Right kidney (tissue), 9 donors: ENCODE data around the gene BCKDHB.
A peak's percentile ranks its signal among the peaks of the same experiment; 100 is the strongest.
"Not testable (repeated sequence)": the region's sequence is repeated elsewhere in the genome, so short reads cannot be mapped to it uniquely, and the experiment has no call there.

Experiments used
- DNase-seq: peaks from one replicate; pipeline ENCODE4 v3.0.0-alpha.2; 2016
- long read RNA-seq, 8 donors: transcript quantifications; one replicate each; lab custom pipeline, GENCODE V29; 2026

BCKDHB gene
- long read RNA-seq, donor 1, transcript BCKDHB-202 (11 exons, 1,514 nt), result major isoform, 5 of 24 reads
- long read RNA-seq, donor 1, partial matches to known transcripts, result 16 of 24 reads
- long read RNA-seq, donor 1, other reads (novel, unspliced or antisense), result 0 of 24 reads
- long read RNA-seq, donor 2, partial matches to known transcripts, result 0 of 8 reads
- long read RNA-seq, donor 2, other reads (novel, unspliced or antisense), result 0 of 8 reads
- long read RNA-seq, donor 3, transcript BCKDHB-202 (11 exons, 1,514 nt), result major isoform, 5 of 9 reads
- long read RNA-seq, donor 3, partial matches to known transcripts, result 0 of 9 reads
- long read RNA-seq, donor 3, other reads (novel, unspliced or antisense), result 0 of 9 reads
- long read RNA-seq, donor 4, transcript BCKDHB-202 (11 exons, 1,514 nt), result major isoform, 8 of 10 reads
- long read RNA-seq, donor 4, partial matches to known transcripts, result 0 of 10 reads
- long read RNA-seq, donor 4, other reads (novel, unspliced or antisense), result 0 of 10 reads
- long read RNA-seq, donor 5, transcript BCKDHB-201 (10 exons, 3,692 nt), result major isoform, 8 of 12 reads
- long read RNA-seq, donor 5, partial matches to known transcripts, result 0 of 12 reads
- long read RNA-seq, donor 5, other reads (novel, unspliced or antisense), result 0 of 12 reads
- long read RNA-seq, donor 6, partial matches to known transcripts, result 0 of 8 reads
- long read RNA-seq, donor 6, other reads (novel, unspliced or antisense), result 0 of 8 reads
- long read RNA-seq, donor 7, transcript BCKDHB-202 (11 exons, 1,514 nt), result major isoform, 7 of 13 reads
- long read RNA-seq, donor 7, transcript BCKDHB-201 (10 exons, 3,692 nt), result minor isoform, 6 of 13 reads
- long read RNA-seq, donor 7, partial matches to known transcripts, result 0 of 13 reads
- long read RNA-seq, donor 7, other reads (novel, unspliced or antisense), result 0 of 13 reads
- long read RNA-seq, donor 8, partial matches to known transcripts, result 0 of 7 reads
- long read RNA-seq, donor 8, other reads (novel, unspliced or antisense), result 0 of 7 reads

DNA sequence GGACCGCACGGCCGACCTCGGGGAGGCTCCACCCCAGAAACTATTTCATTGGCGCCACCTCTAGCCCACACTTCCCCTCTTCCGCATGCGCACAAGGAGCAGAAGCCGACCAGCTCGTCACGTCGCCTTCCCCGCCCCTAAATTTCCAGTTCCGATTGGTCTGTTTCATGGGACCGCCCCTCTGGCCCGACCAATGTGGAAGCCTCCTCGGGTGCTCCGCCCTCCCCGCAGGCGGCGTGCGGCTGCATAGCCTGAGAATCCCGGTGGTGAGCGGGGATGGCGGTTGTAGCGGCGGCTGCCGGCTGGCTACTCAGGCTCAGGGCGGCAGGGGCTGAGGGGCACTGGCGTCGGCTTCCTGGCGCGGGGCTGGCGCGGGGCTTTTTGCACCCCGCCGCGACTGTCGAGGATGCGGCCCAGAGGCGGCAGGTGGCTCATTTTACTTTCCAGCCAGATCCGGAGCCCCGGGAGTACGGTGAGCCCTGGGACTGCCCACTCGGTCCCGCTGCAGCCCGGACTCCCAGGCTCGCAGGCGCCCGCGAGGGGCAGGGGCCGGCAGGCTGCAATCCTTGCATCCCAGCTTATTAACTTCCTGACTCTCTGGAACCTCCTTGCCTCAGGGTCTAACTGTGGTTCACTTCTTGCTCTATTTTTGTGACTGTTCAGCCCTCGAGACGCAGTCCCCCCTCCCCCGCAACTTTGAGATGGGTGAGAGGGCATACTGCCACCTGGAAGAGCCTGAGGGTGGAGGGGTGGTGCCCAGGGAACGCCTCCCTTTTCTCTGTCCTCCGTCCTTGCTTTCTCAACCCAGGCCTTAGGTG lies at the start of gene BCKDHB:
TSS of gene BCKDHB (plus strand) at position 254 of the 818 bp plus-strand sequence. CDS start at position 277, 23 bp downstream.
- peak; percentile 95 for DNase-seq

DNA sequence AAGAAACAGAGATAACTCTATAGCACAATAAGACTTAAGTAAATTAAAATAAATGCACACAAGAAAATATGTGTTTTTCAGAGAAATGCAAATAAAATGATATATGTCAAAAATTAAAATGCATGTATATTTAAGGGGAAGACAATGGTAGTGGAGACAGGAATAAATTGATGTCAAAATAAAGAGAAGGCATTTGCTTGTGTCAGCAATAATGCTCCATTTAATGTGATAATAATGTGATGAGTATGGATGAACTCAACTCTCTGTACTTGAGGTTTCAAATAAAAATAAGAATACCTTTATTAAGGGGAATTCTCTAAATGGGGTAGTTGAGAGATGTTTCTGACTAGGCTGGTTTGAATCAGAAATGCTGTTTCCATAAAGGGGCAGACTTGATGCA lies 45.7 kb upstream of the BCKDHB start:
- DNase-seq, result no peak

DNA sequence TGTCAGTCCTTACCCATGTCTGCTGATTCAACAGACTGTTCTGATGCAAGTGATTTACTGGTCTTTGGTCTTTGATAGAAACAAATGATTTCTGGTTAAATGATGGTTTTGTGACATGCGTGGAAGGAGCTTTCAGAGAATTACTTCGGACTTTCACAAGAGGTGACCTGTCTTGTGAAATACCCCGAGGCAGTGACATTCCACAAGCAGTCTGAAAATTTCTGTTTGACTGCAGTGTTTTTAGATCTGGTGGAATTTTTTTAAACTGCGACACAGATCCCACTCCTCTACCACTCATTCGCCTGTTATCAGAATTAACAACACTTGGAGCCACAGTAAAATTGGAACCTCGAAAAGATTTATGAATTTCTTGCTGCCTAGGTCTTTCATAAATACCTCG lies 38.3 kb upstream of the BCKDHB start:
- not testable (repeated sequence) for DNase-seq

DNA sequence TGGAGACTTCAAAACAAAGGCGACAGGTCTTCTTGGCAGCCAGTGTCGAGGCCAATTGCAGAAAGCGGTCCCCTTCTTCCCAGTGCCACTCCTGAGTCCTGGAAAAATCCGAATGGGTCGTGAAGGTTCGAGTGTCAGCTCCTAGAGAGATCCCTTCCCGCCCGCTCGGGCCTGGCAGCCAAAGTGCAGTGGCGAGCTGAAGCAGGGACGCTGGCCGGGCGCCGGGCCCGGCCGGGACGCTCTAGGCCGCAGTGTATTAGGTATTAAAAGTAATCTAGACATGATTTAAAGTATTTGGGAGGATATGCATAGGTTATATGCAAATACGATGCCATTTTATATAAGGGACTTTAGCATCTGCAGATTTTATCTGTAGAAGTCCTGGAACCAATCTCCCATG lies 36.0 kb upstream of the BCKDHB start:
- not testable (repeated sequence) for DNase-seq

- DNase-seq, result no peak
Observed at GRCh38 chr6:80077067-80077466, 29.4 kb upstream of the BCKDHB start.

GRCh38 chr6:80088637-80089036 lies 17.8 kb upstream of the BCKDHB start:
- no peak for DNase-seq

- DNase-seq, result no peak
Observed at GRCh38 chr6:80091506-80091905, 15.0 kb upstream of the BCKDHB start.

DNA sequence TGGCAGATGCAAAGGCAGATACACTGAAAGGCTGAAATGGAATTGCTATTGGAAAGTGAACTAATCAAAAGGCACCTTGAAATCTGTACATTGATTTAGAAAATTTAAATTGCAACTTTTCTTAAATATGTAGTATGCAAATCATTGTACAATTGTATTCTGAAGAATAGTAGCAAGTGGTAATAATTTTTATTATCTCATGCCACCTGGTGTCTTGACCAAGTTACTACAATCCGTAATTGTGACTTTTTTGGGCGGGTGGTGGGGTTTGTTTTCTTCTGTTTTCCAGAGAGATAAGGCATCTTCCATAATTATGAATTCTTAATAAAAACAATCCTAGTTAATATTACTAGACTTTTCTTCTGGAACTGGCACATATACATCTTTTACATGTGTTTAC lies 12.5 kb upstream of the BCKDHB start:
- no peak for DNase-seq

- DNase-seq, result no peak
Observed at GRCh38 chr6:80095600-80095999, 10.9 kb upstream of the BCKDHB start.

DNA sequence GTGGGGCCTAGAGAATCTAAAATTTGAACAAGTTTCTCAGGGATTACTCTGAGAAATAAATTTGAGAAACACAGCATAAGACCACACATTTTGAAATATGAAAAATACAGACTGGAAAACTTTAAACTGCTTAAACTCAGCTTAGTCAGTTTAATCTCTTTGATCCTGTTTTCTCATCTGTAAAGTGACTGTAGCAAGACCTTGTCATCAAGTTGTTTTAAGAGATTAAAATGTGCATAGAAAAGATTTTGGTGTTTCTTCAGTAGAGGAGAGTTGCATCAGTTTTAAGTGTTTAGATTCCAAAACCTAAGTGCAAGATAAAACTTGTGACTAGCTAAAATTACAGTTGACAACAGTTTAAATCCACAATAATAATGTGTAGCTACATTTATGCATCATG lies 8.1 kb upstream of the BCKDHB start:
- no peak for DNase-seq

GRCh38 chr6:80104520-80104919 lies 2.0 kb upstream of the BCKDHB start:
- no peak for DNase-seq

- DNase-seq, result no peak
Observed at GRCh38 chr6:80105972-80106417, 476 bp upstream of the BCKDHB start.

GRCh38 chr6:80122576-80122975 lies 16.1 kb downstream of the BCKDHB start:
- not testable (repeated sequence) for DNase-seq

- DNase-seq, result no peak
Observed at GRCh38 chr6:80126657-80127345, 20.3 kb downstream of the BCKDHB start.

- DNase-seq, result no peak
Observed at GRCh38 chr6:80129485-80129884, 23.0 kb downstream of the BCKDHB start.

DNA sequence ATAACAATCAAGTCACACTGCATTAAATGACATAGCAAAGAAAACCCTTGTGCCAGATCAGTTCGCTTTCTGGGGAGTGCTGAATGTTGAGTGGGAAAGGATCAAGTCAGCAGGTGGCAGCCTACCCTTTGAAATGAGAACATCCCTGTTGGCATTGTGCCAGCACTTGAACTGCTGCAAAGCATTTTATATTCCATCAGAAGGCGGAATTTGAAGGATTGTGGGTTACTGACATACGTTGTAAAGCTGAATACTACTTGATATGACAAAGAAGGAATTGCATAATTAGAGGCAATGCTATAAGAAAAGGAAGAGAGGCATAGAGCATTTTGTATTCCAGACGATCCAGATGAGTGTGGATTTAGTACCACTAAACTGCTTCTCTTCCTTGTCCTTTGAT lies 26.5 kb downstream of the BCKDHB start:
- peak; percentile 10 for DNase-seq

DNA sequence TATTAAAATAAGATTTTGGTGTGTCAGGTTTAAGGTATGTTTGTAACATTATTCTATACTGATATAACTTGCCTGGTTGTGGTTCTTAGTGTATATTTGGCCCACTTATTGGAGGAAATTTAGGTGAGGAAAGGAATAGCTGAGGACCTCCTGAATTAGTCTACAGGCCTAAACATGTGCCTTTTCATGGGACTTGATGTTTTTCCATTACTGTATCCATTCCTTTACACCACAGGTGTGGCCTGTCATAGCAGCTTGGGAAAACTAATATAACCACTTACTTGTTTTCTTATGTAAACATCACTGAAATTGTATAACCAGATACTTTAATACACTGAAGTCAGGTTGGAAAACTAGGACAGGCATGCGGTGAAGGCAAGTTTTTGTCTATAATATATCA lies 27.6 kb downstream of the BCKDHB start:
- DNase-seq, result no peak

DNA sequence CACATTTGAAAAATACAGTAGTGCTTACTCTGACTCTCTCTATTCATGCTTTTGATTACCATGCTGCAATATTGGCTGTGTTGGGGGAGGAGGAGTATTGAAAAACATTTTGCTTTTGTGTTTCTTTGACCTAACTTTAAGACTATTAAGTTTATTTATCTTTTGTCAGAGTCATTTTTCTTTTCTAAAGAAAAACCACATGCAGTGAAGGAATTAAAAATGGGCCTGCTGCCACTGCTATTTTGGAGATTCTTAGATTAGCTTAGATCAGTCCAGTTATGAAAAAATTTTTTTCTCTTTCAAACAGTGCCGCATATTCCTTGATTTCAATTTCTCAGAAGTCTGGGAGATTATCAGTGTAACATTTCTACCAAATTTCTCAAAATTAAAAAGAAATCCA lies 36.1 kb downstream of the BCKDHB start:
- DNase-seq, result no peak

- no peak for DNase-seq
Observed at GRCh38 chr6:80143419-80143937, 37.0 kb downstream of the BCKDHB start.

DNA sequence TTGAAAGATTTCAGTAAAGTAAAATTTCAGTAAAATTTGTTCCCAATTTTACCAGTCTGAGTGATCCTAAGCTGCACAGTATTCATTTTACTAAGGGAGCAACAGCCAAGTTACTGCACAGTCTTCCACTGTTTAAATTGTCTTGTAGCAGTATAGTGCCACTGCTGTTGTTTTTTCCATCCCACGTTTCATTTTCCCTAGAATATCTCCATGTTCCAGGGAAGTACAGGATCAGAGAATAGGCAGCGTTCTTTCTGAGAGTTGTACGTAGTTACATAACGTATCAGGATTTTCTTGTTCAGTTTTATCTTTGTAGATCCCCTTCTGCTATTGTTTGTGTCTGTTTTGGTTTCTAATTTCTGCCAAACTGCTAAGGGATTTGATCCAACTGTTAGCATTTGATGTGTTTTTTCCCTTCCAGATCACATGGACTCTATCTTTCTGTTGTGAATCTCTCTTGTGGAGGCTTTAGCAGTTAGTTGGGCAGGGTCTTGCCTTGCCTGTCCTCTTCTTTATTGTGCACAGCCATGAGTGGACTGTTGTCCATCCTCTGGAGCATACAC lies 38.4 kb downstream of the BCKDHB start:
- DNase-seq, result no peak

- DNase-seq, result no peak
Observed at GRCh38 chr6:80145509-80145908, 39.0 kb downstream of the BCKDHB start.
